HL-60 (cell line): ENCODE data around the gene EYS.

ENCODE experiments used
- DNase-seq, 2 experiments: peaks; one replicate each; pipeline ENCODE4 v3.0.0-alpha.2; 2010 to 2020; ENCODE audit warnings: low read depth in 1 of 2, low spot score in 1 of 2
- H3K27ac ChIP-seq: fragments of 250-450 bp; sonication (Bioruptor Pico); replicated peaks from 2 replicates; pipeline ENCODE4 v1.5.1; 2020; ENCODE audit warnings: mild to moderate bottlenecking, moderate library complexity
- H3K27me3 ChIP-seq: fragments of 250-450 bp; sonication (Bioruptor Pico); 2 replicates; pipeline ENCODE4 v1.5.1; 2021; ENCODE audit warnings: mild to moderate bottlenecking, moderate library complexity; ENCODE audit not compliant: insufficient read depth, poor library complexity, severe bottlenecking
- H3K4me3 ChIP-seq: replicated peaks from 2 replicates; pipeline ENCODE4 v1.5.1; 2011; ENCODE audit warnings: mild to moderate bottlenecking, control low read depth, low read length; ENCODE audit not compliant: insufficient read depth
- CTCF ChIP-seq: IDR thresholded peaks from one replicate; pipeline ENCODE4 v1.5.1; 2011; ENCODE audit warnings: low read length, control low read depth, inconsistent platforms; ENCODE audit not compliant: insufficient read depth
- GABPA ChIP-seq: IDR thresholded peaks from 2 replicates; pipeline ENCODE4 v1.6.1; 2012; ENCODE audit warnings: low read depth
- POLR2AphosphoS5 ChIP-seq: IDR thresholded peaks from 2 replicates; pipeline ENCODE4 v1.6.1; 2012; ENCODE audit warnings: low read depth
- REST ChIP-seq: IDR thresholded peaks from 2 replicates; pipeline ENCODE4 v1.6.1; 2012; ENCODE audit warnings: low read depth; ENCODE audit not compliant: insufficient replicate concordance
- SPI1 ChIP-seq: IDR thresholded peaks from 2 replicates; pipeline ENCODE4 v1.6.1; 2012; ENCODE audit warnings: low read depth, mild to moderate bottlenecking, borderline replicate concordance

The EYS gene

DNA sequence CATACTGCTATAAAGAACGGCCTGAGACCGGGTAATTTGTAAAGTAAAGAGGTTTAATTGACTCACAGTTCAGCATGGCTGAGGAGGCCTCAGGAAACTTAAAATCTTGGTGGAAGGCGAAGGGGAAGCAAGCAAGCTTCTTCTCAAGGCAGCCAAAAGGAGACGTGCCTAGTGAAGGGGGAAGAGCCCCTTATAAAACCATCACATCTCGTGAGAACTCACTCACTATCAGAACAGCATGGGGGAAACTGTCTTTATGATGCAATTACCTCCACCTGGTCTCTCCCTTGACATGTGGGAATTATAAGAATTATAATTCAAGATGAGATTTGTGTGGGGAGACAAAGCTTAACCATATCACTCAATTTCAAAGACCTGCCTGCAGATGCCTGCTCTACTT, 447.0 kb downstream of the EYS start:
- H3K27ac ChIP-seq, result no peak overlapping the region
- no peak for DNase-seq
- TF ChIP-seq CTCF (no peak), POLR2AphosphoS5 (no peak), SPI1 (no peak), GABPA (no peak), REST (no peak)
- no peaks in the 10 kb centered on the region for H3K27me3 ChIP-seq
- no peak overlapping the region for H3K4me3 ChIP-seq

- DNase-seq, result no peak
- H3K27me3 ChIP-seq, result no peaks in the 10 kb centered on the region
- H3K4me3 ChIP-seq, result no peak overlapping the region
- H3K27ac ChIP-seq, result no peak overlapping the region
- TF ChIP-seq GABPA (no peak), CTCF (no peak), POLR2AphosphoS5 (no peak), REST (no peak), SPI1 (no peak)
These were observed 448.0 kb downstream of the EYS start for GRCh38 chr6:65259059-65259458.

GRCh38 chr6:65253041-65253440, 454.0 kb downstream of the EYS start:
- TF ChIP-seq POLR2AphosphoS5 (no peak), CTCF (no peak), SPI1 (no peak), GABPA (no peak), REST (no peak)
- H3K27ac ChIP-seq, result no peak overlapping the region
- DNase-seq, result no peak
- no peak overlapping the region for H3K4me3 ChIP-seq
- no peaks in the 10 kb centered on the region for H3K27me3 ChIP-seq
